Ascending aorta (tissue), 2 donors: Measurements from ENCODE around the gene NRXN3. TPM values are rescaled to one million over a fixed set of nuclear protein-coding genes. Genes with fewer than 3 reads are reported as not detected.

Source experiments
- DNase-seq, 2 donors: peaks; one replicate each; pipeline ENCODE4 v3.0.0-alpha.2; 2019; ENCODE audit warnings: low spot score in 2 of 2
- H3K27ac ChIP-seq, 2 donors: fragments of 200-600 bp; sonication (generic); one replicate each; pipeline ENCODE4 v1.5.1; 2016 to 2017; ENCODE audit warnings: mild to moderate bottlenecking in 1 of 2
- H3K27me3 ChIP-seq: fragments of 200-600 bp; sonication (generic); one replicate; pipeline ENCODE4 v1.5.1; 2017
- H3K36me3 ChIP-seq, 2 donors: fragments of 200-600 bp; sonication (generic); one replicate each; pipeline ENCODE4 v1.5.1; 2016
- H3K4me1 ChIP-seq, 2 donors: fragments of 200-600 bp; sonication (generic); one replicate each; pipeline ENCODE4 v1.5.1; 2016 to 2017; ENCODE audit warnings: mild to moderate bottlenecking in 1 of 2
- H3K4me3 ChIP-seq, 2 donors: fragments of 200-600 bp; sonication (generic); one replicate each; pipeline ENCODE4 v1.5.1; 2016 to 2017; ENCODE audit warnings: mild to moderate bottlenecking in 1 of 2
- H3K9me3 ChIP-seq, 2 donors: fragments of 200-600 bp; sonication (generic); one replicate each; pipeline ENCODE4 v1.5.1; 2016
- CTCF ChIP-seq, 3 experiments: fragments of 200-600 bp in 2 of 3; fragments of 450-650 bp in 1 of 3; sonication (generic) in 2 of 3; IDR thresholded peaks; one replicate each; pipeline ENCODE4 v1.5.1; 2016 to 2019; ENCODE audit warnings: antibody characterized with exemption in 3 of 3, mild to moderate bottlenecking in 1 of 3, moderate library complexity in 1 of 3
- intact Hi-C: fragments of 100-400 bp; cut with DNase I; formaldehyde crosslinking; loops from one replicate; pipeline ENCODE4 v1.15.1; 2023
- total RNA-seq: library from RNA; depleted of rRNA; stranded (reverse); fragments of >200 nt; gene quantifications from one replicate; pipeline ENCODE4 v1.1.0, GENCODE V29; 2016

NRXN3 gene
- total RNA-seq, 1 donor from 2014 or later, result 21.0 TPM

- no peak overlapping the region for H3K27ac ChIP-seq
- H3K4me3 ChIP-seq, result no peak overlapping the region
- H3K27me3 ChIP-seq, result no peaks in the 10 kb centered on the region
- no peaks in the 10 kb centered on the region for H3K9me3 ChIP-seq
- H3K36me3 ChIP-seq, result no peaks in the 10 kb centered on the region
- no peak for DNase-seq
- no peak for TF ChIP-seq CTCF (IDR thresholded peaks at IDR 0.05)
- intact Hi-C loops, result no loop called here
- no peaks in the 10 kb centered on the region for H3K4me1 ChIP-seq
These were observed 1701.0 kb downstream of the NRXN3 start for GRCh38 chr14:79871136-79871535.

- Histone ChIP-seq H3K36me3 (no peaks in the 10 kb centered on the region), H3K4me3 (no peak overlapping the region), H3K9me3 (no peaks in the 10 kb centered on the region), H3K4me1 (no peaks in the 10 kb centered on the region), H3K27me3 (no peaks in the 10 kb centered on the region), H3K27ac (no peak overlapping the region)
- intact Hi-C loops, result no loop called here
- DNase-seq, result no peak
- TF ChIP-seq CTCF (IDR thresholded peaks at IDR 0.05), result no peak
These were observed 1708.1 kb downstream of the NRXN3 start for GRCh38 chr14:79878229-79878628.

GRCh38 chr14:79878785-79879184, 1708.6 kb downstream of the NRXN3 start:
- Histone ChIP-seq H3K4me3 (no peak overlapping the region), H3K9me3 (no peaks in the 10 kb centered on the region), H3K27me3 (no peaks in the 10 kb centered on the region), H3K4me1 (no peaks in the 10 kb centered on the region), H3K36me3 (no peaks in the 10 kb centered on the region), H3K27ac (no peak overlapping the region)
- intact Hi-C loops, result no loop called here
- TF ChIP-seq CTCF (IDR thresholded peaks at IDR 0.05), result no peak
- no peak for DNase-seq

GRCh38 chr14:79881299-79881698, 1711.1 kb downstream of the NRXN3 start:
- H3K27ac ChIP-seq, result no peak overlapping the region
- intact Hi-C loops, result no loop called here
- no peak for TF ChIP-seq CTCF (IDR thresholded peaks at IDR 0.05)
- H3K4me1 ChIP-seq, result no peaks in the 10 kb centered on the region
- no peak for DNase-seq
- H3K27me3 ChIP-seq, result no peaks in the 10 kb centered on the region
- H3K9me3 ChIP-seq, result no peaks in the 10 kb centered on the region
- H3K36me3 ChIP-seq, result no peaks in the 10 kb centered on the region
- H3K4me3 ChIP-seq, result no peak overlapping the region

- Histone ChIP-seq H3K4me3 (no peak overlapping the region), H3K27me3 (no peaks in the 10 kb centered on the region), H3K27ac (no peak overlapping the region), H3K9me3 (no peaks in the 10 kb centered on the region), H3K36me3 (no peaks in the 10 kb centered on the region), H3K4me1 (no peaks in the 10 kb centered on the region)
- TF ChIP-seq CTCF (IDR thresholded peaks at IDR 0.05), result no peak
- intact Hi-C loops, result no loop called here
- no peak for DNase-seq
These were observed 1720.4 kb downstream of the NRXN3 start for GRCh38 chr14:79890527-79890926.

GRCh38 chr14:79896009-79896408, 1725.8 kb downstream of the NRXN3 start:
- Histone ChIP-seq H3K36me3 (no peaks in the 10 kb centered on the region), H3K9me3 (no peaks in the 10 kb centered on the region), H3K4me3 (no peak overlapping the region), H3K4me1 (no peaks in the 10 kb centered on the region), H3K27ac (no peak overlapping the region), H3K27me3 (no peaks in the 10 kb centered on the region)
- intact Hi-C loops, result no loop called here
- DNase-seq, result no peak
- TF ChIP-seq CTCF (IDR thresholded peaks at IDR 0.05), result no peak
